Progenitor cell of endocrine pancreas (in vitro differentiated cells): ENCODE measurements around the gene KIF16B. TPM values are rescaled to one million over a fixed set of nuclear protein-coding genes. Genes with fewer than 3 reads are reported as not detected.

Experiments used
- DNase-seq: peaks from one replicate; pipeline ENCODE4 v3.0.0; 2021; ENCODE audit warnings: low spot score; ENCODE audit not compliant: unreplicated experiment
- H3K27ac Mint-ChIP-seq: 2 replicates; pipeline ENCODE4 v1.8.0; 2021; ENCODE audit warnings: mild to moderate bottlenecking, moderate library complexity, mixed read lengths
- H3K27me3 Mint-ChIP-seq: 2 replicates; pipeline ENCODE4 v1.8.0; 2021; ENCODE audit warnings: mixed read lengths
- H3K36me3 Mint-ChIP-seq: 2 replicates; pipeline ENCODE4 v1.8.0; 2022; ENCODE audit warnings: mixed read lengths; ENCODE audit not compliant: insufficient read depth
- H3K4me1 Mint-ChIP-seq: 2 replicates; pipeline ENCODE4 v1.8.0; 2021; ENCODE audit warnings: low read depth, mixed read lengths
- H3K4me3 Mint-ChIP-seq: 2 replicates; pipeline ENCODE4 v1.8.0; 2021; ENCODE audit warnings: low read depth, mild to moderate bottlenecking, moderate library complexity, mixed read lengths
- H3K9me3 Mint-ChIP-seq: 2 replicates; pipeline ENCODE4 v1.8.0; 2021; ENCODE audit warnings: low read depth, mixed read lengths
- total RNA-seq: library from RNA; stranded (reverse); gene quantifications from 2 replicates; pipeline ENCODE4 v1.2.1, GENCODE V29; 2021
- TF ChIP-seq, protein P1 (sequence below): fragments of 200-600 bp; sonication (generic); IDR thresholded peaks from one replicate; pipeline ENCODE4 v1.5.0; 2021; ENCODE audit warnings: antibody characterized with exemption, mild to moderate bottlenecking; ENCODE audit not compliant: unreplicated experiment

Gene KIF16B
- total RNA-seq, 1 donor from 2014 or later: 10.8 TPM

DNA sequence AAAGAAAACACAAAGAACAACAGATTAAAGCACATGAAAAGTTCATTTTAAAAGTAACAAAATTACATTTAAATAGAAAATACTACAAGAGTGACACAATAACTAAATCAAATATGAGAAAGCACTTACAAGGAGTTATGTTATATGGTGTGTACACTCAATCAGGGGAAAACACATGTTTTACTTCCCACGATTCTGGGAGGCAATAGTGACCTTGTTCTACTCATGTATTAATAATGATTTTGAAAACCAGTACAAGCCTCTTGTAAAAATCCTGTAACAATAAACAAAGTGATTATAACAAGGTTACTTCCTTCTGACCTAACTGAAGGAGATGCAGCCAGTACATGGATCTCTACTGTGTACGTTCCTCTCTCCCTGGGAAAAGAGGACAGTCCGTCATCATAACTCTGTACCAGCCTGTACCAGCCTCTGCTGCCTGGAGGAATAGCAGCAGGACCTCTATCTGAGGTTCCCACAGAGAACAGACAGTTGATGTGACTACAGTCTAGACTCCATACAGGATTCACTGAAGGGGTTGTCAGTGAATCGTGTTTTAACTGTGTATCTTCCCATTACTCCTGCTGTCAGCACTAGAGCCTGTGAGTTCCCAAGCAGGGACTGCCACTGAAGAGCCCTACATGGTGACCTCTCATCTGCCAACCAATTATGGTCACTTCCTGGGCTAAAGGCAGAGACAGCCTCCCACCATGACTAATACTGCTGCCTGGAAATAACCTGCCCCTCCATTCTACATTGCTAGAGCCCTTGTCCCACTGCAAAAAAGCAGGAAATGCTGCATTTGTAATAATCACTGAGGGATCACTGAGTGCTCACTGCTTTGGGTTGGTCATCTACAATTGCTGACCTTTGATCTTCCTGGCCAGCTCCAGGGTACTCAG lies 149.7 kb downstream of the KIF16B start:
- peaks cover 32% of the 10 kb centered on the region for H3K36me3 Mint-ChIP-seq
- H3K27ac Mint-ChIP-seq: no peak overlapping the region
- H3K4me1 Mint-ChIP-seq: no peaks in the 10 kb centered on the region
- peaks cover 3% of the 10 kb centered on the region for H3K9me3 Mint-ChIP-seq
- H3K4me3 Mint-ChIP-seq: no peak overlapping the region
- no peaks in the 10 kb centered on the region for H3K27me3 Mint-ChIP-seq
- no peak for DNase-seq
- TF ChIP-seq, protein P1, sequence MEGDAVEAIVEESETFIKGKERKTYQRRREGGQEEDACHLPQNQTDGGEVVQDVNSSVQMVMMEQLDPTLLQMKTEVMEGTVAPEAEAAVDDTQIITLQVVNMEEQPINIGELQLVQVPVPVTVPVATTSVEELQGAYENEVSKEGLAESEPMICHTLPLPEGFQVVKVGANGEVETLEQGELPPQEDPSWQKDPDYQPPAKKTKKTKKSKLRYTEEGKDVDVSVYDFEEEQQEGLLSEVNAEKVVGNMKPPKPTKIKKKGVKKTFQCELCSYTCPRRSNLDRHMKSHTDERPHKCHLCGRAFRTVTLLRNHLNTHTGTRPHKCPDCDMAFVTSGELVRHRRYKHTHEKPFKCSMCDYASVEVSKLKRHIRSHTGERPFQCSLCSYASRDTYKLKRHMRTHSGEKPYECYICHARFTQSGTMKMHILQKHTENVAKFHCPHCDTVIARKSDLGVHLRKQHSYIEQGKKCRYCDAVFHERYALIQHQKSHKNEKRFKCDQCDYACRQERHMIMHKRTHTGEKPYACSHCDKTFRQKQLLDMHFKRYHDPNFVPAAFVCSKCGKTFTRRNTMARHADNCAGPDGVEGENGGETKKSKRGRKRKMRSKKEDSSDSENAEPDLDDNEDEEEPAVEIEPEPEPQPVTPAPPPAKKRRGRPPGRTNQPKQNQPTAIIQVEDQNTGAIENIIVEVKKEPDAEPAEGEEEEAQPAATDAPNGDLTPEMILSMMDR: no peak

DNA sequence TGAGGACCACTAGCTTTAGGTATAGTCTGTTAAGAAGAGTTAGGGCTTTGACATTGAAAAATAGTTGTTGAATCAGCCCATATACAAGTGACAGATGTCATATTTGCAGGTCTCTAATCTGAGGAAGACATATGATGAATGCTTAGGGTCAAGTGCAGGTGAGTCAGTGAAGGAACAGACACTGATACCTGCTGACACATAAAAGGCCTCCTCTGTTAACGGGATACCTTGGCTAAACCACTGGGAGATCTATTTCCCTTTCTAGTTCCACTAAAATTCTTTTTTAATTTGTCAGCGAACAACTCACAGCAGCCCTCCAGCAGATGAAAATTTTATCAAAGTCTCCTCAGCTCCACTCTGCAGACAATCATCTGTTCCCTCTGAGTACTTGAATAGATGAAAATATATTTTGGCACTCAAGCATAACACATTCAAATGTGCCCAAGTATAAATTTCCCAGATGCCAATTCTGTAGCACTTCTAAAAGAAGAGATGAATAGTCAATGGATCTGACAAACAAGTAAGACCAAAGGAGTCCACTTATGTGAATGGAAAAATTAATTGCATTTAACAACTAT lies 154.0 kb downstream of the KIF16B start:
- Mint-ChIP-seq H3K4me1 (peaks cover 18% of the 10 kb centered on the region), H3K27me3 (no peaks in the 10 kb centered on the region), H3K36me3 (peaks cover 15% of the 10 kb centered on the region), H3K4me3 (no peak overlapping the region), H3K27ac (no peak overlapping the region), H3K9me3 (peaks cover 5% of the 10 kb centered on the region)
- no peak for DNase-seq
- TF ChIP-seq, protein P1: no peak

DNA sequence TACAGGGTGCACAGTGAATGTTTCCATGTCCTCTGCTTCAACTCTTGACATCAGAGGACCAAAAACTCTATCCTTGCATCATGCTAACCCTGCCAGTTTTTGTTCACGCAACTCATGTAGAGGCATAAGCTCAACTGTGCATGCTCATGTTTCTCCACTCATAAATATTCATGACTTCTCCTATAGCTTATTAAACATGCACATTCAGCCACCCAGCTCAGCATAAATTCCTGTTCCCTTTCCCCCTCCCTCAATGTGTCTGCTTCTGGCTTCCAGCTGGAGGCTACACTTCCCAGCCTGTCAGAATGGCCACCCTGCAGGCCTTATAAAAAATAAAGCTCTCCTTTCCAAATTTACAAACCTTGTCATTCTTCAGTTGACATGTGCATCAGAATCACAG lies 154.6 kb downstream of the KIF16B start:
- Mint-ChIP-seq H3K27me3 (no peaks in the 10 kb centered on the region), H3K4me3 (no peak overlapping the region), H3K9me3 (peaks cover 5% of the 10 kb centered on the region), H3K4me1 (peaks cover 18% of the 10 kb centered on the region), H3K36me3 (peaks cover 12% of the 10 kb centered on the region), H3K27ac (no peak overlapping the region)
- TF ChIP-seq, protein P1: no peak
- no peak for DNase-seq

DNA sequence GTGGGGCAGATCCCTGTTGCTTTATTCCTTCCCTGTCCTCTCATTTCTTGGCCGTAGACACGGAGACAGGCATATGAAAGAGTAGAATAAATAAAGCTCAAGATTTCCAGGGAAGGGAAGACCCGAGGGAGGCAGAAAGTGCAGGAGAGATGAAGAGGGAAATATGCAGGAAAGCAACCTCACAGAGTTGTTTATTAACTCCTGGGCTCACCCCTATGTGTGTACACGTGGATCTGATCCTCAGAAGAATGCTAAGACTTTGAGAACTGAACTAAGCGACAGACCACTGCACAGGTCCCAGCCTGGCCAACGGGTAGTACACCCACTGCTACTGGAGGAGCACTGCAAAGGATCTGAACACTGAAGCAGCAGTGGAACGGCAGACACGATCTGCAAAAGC lies 156.2 kb downstream of the KIF16B start:
- no peak overlapping the region for H3K4me3 Mint-ChIP-seq
- no peak for DNase-seq
- no peaks in the 10 kb centered on the region for H3K27me3 Mint-ChIP-seq
- TF ChIP-seq, protein P1: no peak
- peaks cover 7% of the 10 kb centered on the region for H3K9me3 Mint-ChIP-seq
- peaks cover 10% of the 10 kb centered on the region for H3K36me3 Mint-ChIP-seq
- H3K4me1 Mint-ChIP-seq: peaks cover 18% of the 10 kb centered on the region
- H3K27ac Mint-ChIP-seq: no peak overlapping the region

DNA sequence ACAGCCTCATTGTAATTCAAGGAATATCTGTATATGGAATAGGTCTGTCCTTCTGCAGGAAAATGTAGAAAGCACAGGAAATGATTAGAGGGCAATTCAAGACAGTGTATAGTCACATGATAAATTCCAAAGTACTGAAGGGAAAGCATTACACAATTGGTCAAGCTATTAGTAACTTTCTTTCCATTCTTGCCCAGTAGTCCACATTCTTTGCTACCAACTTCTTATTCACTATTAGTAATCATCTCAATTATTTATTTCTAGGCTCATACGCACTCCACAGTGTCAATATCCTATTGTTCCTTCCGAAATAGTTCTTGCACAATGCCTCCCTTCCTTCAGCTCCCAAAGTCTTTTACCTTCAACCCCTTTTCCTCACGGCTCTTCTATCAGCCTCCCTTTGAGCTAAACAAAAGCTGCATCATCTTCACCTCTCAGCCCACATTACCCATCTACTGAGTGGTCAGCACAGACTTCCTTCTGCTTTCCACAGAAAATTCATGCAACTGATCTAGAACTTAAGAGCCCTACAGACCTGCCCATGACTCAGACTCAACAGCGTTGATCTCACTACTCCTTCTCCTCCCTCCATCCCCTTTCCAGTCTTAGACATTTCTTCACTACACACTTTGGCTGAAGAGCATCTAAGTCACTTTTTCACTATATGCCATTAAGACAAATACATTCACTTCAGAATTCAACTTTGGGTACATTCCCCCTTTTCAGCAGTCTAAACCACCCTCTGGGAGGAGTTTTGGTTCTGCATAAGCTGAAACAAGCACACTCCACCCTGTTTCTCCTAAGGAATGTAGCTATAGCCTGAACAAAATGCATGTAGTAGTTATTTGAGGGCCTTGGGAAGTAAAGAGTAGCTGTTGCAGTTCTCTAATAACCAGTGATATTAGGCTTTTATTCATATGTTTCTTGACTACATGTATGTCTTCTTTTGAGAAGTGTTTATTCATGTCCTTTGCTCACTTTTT lies 157.9 kb downstream of the KIF16B start:
- TF ChIP-seq, protein P1: no peak
- Mint-ChIP-seq H3K27me3 (no peaks in the 10 kb centered on the region), H3K36me3 (peaks cover 19% of the 10 kb centered on the region), H3K9me3 (peaks cover 16% of the 10 kb centered on the region), H3K4me3 (no peak overlapping the region), H3K4me1 (peaks cover 18% of the 10 kb centered on the region), H3K27ac (no peak overlapping the region)
- DNase-seq: no peak
